GM21367 (cell line): ENCODE data around the gene NGEF.
"Not testable (repeated sequence)": the region's sequence is repeated elsewhere in the genome, so short reads cannot be mapped to it uniquely, and the experiment has no call there.

Source experiments
- ATAC-seq: cut with Tn5 transposase; IDR thresholded peaks from one replicate; pipeline ENCODE4 v1.9.1; 2021; ENCODE audit not compliant: unreplicated experiment

Gene NGEF

GRCh38 chr2:233023761-233024410 is 10.8 kb upstream of the NGEF start:
- ATAC-seq: no peak

- no peak for ATAC-seq
Measured at GRCh38 chr2:233023007-233023760, 10.1 kb upstream of the NGEF start.

- ATAC-seq: no peak
Measured at GRCh38 chr2:233022561-233022960, 9.5 kb upstream of the NGEF start.

GRCh38 chr2:233021771-233022170 is 8.7 kb upstream of the NGEF start:
- ATAC-seq: no peak

- no peak for ATAC-seq
Measured at GRCh38 chr2:233020454-233020853, 7.4 kb upstream of the NGEF start.

- not testable (repeated sequence) for ATAC-seq
Measured at GRCh38 chr2:233019610-233020009, 6.6 kb upstream of the NGEF start.

- ATAC-seq: no peak
Measured at GRCh38 chr2:233017947-233018346, 4.9 kb upstream of the NGEF start.

- no peak for ATAC-seq
Measured at GRCh38 chr2:233015019-233015645, 2.1 kb upstream of the NGEF start.

GRCh38 chr2:233013650-233014049 is 594 bp upstream of the NGEF start:
- ATAC-seq: no peak

- ATAC-seq: no peak
Measured at GRCh38 chr2:233012301-233012971, 620 bp downstream of the NGEF start.

- ATAC-seq: no peak
Measured at GRCh38 chr2:233011702-233012131, 1.3 kb downstream of the NGEF start.

GRCh38 chr2:233011268-233011650 is 1.8 kb downstream of the NGEF start:
- no peak for ATAC-seq

- ATAC-seq: no peak
Measured at GRCh38 chr2:233010569-233011267, 2.3 kb downstream of the NGEF start.

- ATAC-seq: no peak
Measured at GRCh38 chr2:233009661-233010060, 3.4 kb downstream of the NGEF start.

GRCh38 chr2:233007739-233008138 is 5.3 kb downstream of the NGEF start:
- ATAC-seq: no peak

- ATAC-seq: no peak
Measured at GRCh38 chr2:233007270-233007669, 5.8 kb downstream of the NGEF start.

- ATAC-seq: no peak
Measured at GRCh38 chr2:233006648-233007047, 6.4 kb downstream of the NGEF start.

- ATAC-seq: no peak
Measured at GRCh38 chr2:233005096-233005495, 8.0 kb downstream of the NGEF start.

GRCh38 chr2:233003658-233004555 is 9.1 kb downstream of the NGEF start:
- no peak for ATAC-seq
